Heart left ventricle (tissue), 16 donors: Measurements from ENCODE around the gene TBKBP1. TPM values are rescaled to one million over a fixed set of nuclear protein-coding genes. Genes with fewer than 3 reads are reported as not detected.

Experiments
- ATAC-seq, 4 donors: fragments of 200-7000 bp; cut with Tn5 transposase; one replicate each; pipeline ENCODE4 v1.9.1; 2020 to 2022; ENCODE audit warnings: moderate library complexity in 4 of 4, mild to moderate bottlenecking in 3 of 4, moderate number of reproducible peaks in 1 of 4
- DNase-seq, 5 donors: peaks; one replicate each; pipeline ENCODE4 v3.0.0-alpha.2; 2020
- H3K27ac ChIP-seq, 12 donors: fragments of 200-600 bp; sonication (generic) in 4 of 12; one replicate each; pipeline versions ENCODE4 v1.5.0 to v1.8.0; 2016 to 2022; ENCODE audit warnings: mild to moderate bottlenecking in 2 of 12
- H3K27me3 ChIP-seq, 9 donors: fragments of 200-600 bp; sonication (generic) in 2 of 9; one replicate each; pipeline versions ENCODE4 v1.5.1 to v1.8.0; 2016 to 2022; ENCODE audit warnings: mild to moderate bottlenecking in 3 of 9
- H3K36me3 ChIP-seq, 9 donors: fragments of 200-600 bp; sonication (generic) in 2 of 9; one replicate each; pipeline versions ENCODE4 v1.5.0 to v1.8.0; 2018 to 2022; ENCODE audit warnings: mild to moderate bottlenecking in 2 of 9
- H3K4me1 ChIP-seq, 12 donors: fragments of 200-600 bp; sonication (generic) in 4 of 12; one replicate each; pipeline versions ENCODE4 v1.5.0 to v1.8.0; 2016 to 2022; ENCODE audit warnings: mild to moderate bottlenecking in 3 of 12
- H3K4me3 ChIP-seq, 12 donors: fragments of 200-600 bp; sonication (generic) in 4 of 12; one replicate each; pipeline versions ENCODE4 v1.5.0 to v1.8.0; 2017 to 2022; ENCODE audit warnings: mild to moderate bottlenecking in 9 of 12, moderate library complexity in 4 of 12
- H3K9me3 ChIP-seq, 12 donors: fragments of 200-600 bp; sonication (generic) in 4 of 12; one replicate each; pipeline versions ENCODE4 v1.5.0 to v1.8.0; 2016 to 2022; ENCODE audit warnings: mild to moderate bottlenecking in 1 of 12
- CTCF ChIP-seq, 12 donors: fragments of 200-600 bp; sonication (generic) in 4 of 12; IDR thresholded peaks; one replicate each; pipeline versions ENCODE4 v1.5.0 to v1.8.0; 2018 to 2022; ENCODE audit warnings: antibody characterized with exemption in 12 of 12, mild to moderate bottlenecking in 5 of 12
- POLR2A ChIP-seq, 2 donors: fragments of 450-650 bp; IDR thresholded peaks; one replicate each; pipeline ENCODE4 v1.6.1; 2017; ENCODE audit warnings: antibody characterized with exemption in 2 of 2, mild to moderate bottlenecking in 2 of 2, moderate library complexity in 2 of 2
- WGBS, 4 donors: extraction: QIAGEN DNeasy Blood & Tissue Kit in 2 of 4; methylation state at CpG; one replicate each; pipeline versions ENCODE4 v1.1.5 to v1.1.7; 2013 to 2018; 5-methylcytosine and 5-hydroxymethylcytosine counted together
- intact Hi-C, 10 donors: fragments of 100-400 bp; cut with DNase I; formaldehyde crosslinking; loops; one replicate each; pipeline versions ENCODE4 v1.11.1 to v1.14.2; 2022
- polyA plus RNA-seq, 2 donors: library from polyadenylated mRNA; stranded (reverse); fragments of 200-250 nt; gene quantifications; one replicate each; pipeline ENCODE4 v1.2.3, GENCODE V29; 2013
- total RNA-seq, 9 donors: library from RNA; depleted of rRNA in 2 of 9; stranded (reverse); fragments of >200 nt in 2 of 9; fragmentation: NEBNext Ultra II Directional in 3 of 9; extraction: Animal tissue kit (Norgen Biotek cat#: 25700) in 3 of 9; gene quantifications; one replicate each; pipeline versions ENCODE4 v1.1.0 to v1.2.4, GENCODE V29; 2016 to 2023
- donor health status: ischemic (EF 13 %, LVEDD 7.1; RV severe dilation, severe dysfunction).
- donor health status: healthy with polysubstance abuse.
- donor health status: DM: no; HTN: yes; CAD: no.
- donor health status: DM: no; HTN: no; CAD: no.
- donor health status: ischemic (EF 25% LVEDD 6.9; RV normal size, moderate dysfunction).
- donor health status: ischemic (EF 25% LVEDD 5.7; RV mildly dilated, moderate dysfunction).
- donor health status: healthy.
- donor health status: DM: yes; HTN: yes; CAD: no.
- donor health status: ischemic (EF 35%, LVEDD 5.7; RV mildly dilated, moderate dysfunction).
- donor health status: nonischemic (EF 11% LVEDD 7.7; RV severe dilation, severe dysfunction).
- donor health status: DM: yes; HTN: yes; CAD: no.
- donor health status: PGD.
- donor health status: ischemic (EF 29% LVEDD 5.4; RV normal size, mild dysfunction).
- donor health status: nonischemic (EF 23%, LVEDD 6.1; RV moderate dilation, normal function).

The TBKBP1 gene
- total and polyA plus RNA-seq, 11 donors = 11.3 to 24.8 (median 13.4) TPM

GRCh38 chr17:47712330-47713023 lies 18.5 kb downstream of the TBKBP1 start:
- Histone ChIP-seq H3K9me3 (no peaks in the 10 kb centered on the region), H3K4me3 (no peak overlapping the region), H3K4me1 (peaks cover 0 to 26% (median 6%) of the 10 kb centered on the region in 12 donors), H3K27me3 (peaks cover 0 to 3% (median 0%) of the 10 kb centered on the region in 9 donors), H3K27ac (no peak overlapping the region), H3K36me3 (peaks cover 0 to 26% (median 16%) of the 10 kb centered on the region in 9 donors)
- TF ChIP-seq CTCF (IDR thresholded peaks at IDR 0.05) (no peak), POLR2A (IDR thresholded peaks at IDR 0.05) (no peak)
- DNase-seq (no peak), ATAC-seq (no peak)
- WGBS, 4 donors = 58 to 67% (median 61%) methylated on average over 4 to 5 of the region's 5 CpGs
- intact Hi-C loops = no loop called here

- intact Hi-C loops = no loop called here
- TF ChIP-seq POLR2A (IDR thresholded peaks at IDR 0.05) (no peak), CTCF (IDR thresholded peaks at IDR 0.05) (no peak)
- H3K4me1 ChIP-seq = peaks cover 0 to 24% (median 0%) of the 10 kb centered on the region in 12 donors
- no peak for DNase-seq
- no peaks in the 10 kb centered on the region for H3K9me3 ChIP-seq
- peaks cover 0 to 23% (median 15%) of the 10 kb centered on the region in 9 donors for H3K36me3 ChIP-seq
- H3K4me3 ChIP-seq = no peak overlapping the region
- WGBS, 4 donors = 39 to 49% (median 45%) methylated on average over 15 of the region's 15 CpGs
- ATAC-seq = no peak
- H3K27ac ChIP-seq = no peak overlapping the region
- H3K27me3 ChIP-seq = peaks cover 0 to 13% (median 3%) of the 10 kb centered on the region in 9 donors
Observed at GRCh38 chr17:47713980-47714700, 20.2 kb downstream of the TBKBP1 start.

- no peak overlapping the region for H3K4me3 ChIP-seq
- intact Hi-C loops = loop anchor here in 1 of 10 donors (5.0 kb wide), 1 partner anchor 72 kb away; no protein-coding TSS in a partner anchor
- WGBS, 4 donors = 68 to 81% (median 78%) methylated on average over 5 to 6 of the region's 6 CpGs
- ATAC-seq = no peak
- H3K9me3 ChIP-seq = no peaks in the 10 kb centered on the region
- H3K36me3 ChIP-seq = peaks cover 0 to 17% (median 8%) of the 10 kb centered on the region in 9 donors
- no peak for DNase-seq
- H3K27ac ChIP-seq = peak overlapping the region in 1 of 12 donors; percentile 27
- H3K27me3 ChIP-seq = peaks cover 0 to 20% (median 9%) of the 10 kb centered on the region in 9 donors
- TF ChIP-seq POLR2A (IDR thresholded peaks at IDR 0.05) (no peak), CTCF (IDR thresholded peaks at IDR 0.05) (no peak)
- peaks cover 0 to 32% (median 0%) of the 10 kb centered on the region in 12 donors for H3K4me1 ChIP-seq
Observed at GRCh38 chr17:47714773-47715396, 20.9 kb downstream of the TBKBP1 start.
